ENCODE measurements around the gene OR7G1. TPM values are rescaled to one million over a fixed set of nuclear protein-coding genes. Genes with fewer than 3 reads are reported as not detected.

The OR7G1 gene
- total RNA-seq, 1 donor from 2014 or later: not detected

GRCh38 chr19:9130965-9131364 lies 15.4 kb upstream of the OR7G1 start:
- H3K36me3 ChIP-seq: no peaks in the 10 kb centered on the region
- DNase-seq: no peak
- H3K27ac ChIP-seq (replicated peaks): no peak overlapping the region
- no peaks in the 10 kb centered on the region for H3K9me3 ChIP-seq (replicated peaks)
- H3K27me3 ChIP-seq (ENCODE audit: low read depth): peaks cover 84% of the 10 kb centered on the region
- TF ChIP-seq CTCF (IDR thresholded peaks at IDR 0.05; ENCODE audit: borderline replicate concordance): no peak
- H3K4me1 ChIP-seq: no peaks in the 10 kb centered on the region
- intact Hi-C loops (cut with micrococcal nuclease): no loop called here
- no peak overlapping the region for H3K4me3 ChIP-seq

GRCh38 chr19:9128171-9128570 lies 12.6 kb upstream of the OR7G1 start:
- Histone ChIP-seq H3K27ac (replicated peaks) (no peak overlapping the region), H3K4me3 (no peak overlapping the region), H3K9me3 (replicated peaks) (no peaks in the 10 kb centered on the region), H3K27me3 (ENCODE audit: low read depth) (peaks cover 74% of the 10 kb centered on the region), H3K36me3 (no peaks in the 10 kb centered on the region), H3K4me1 (no peaks in the 10 kb centered on the region)
- no peak for DNase-seq
- no peak for TF ChIP-seq CTCF (IDR thresholded peaks at IDR 0.05; ENCODE audit: borderline replicate concordance)
- intact Hi-C loops (cut with micrococcal nuclease): no loop called here

- TF ChIP-seq CTCF (IDR thresholded peaks at IDR 0.05; ENCODE audit: borderline replicate concordance): no peak
- intact Hi-C loops (cut with micrococcal nuclease): no loop called here
- Histone ChIP-seq H3K27me3 (ENCODE audit: low read depth) (peaks cover 66% of the 10 kb centered on the region), H3K4me1 (no peaks in the 10 kb centered on the region), H3K27ac (replicated peaks) (no peak within 1 kb of the TSS), H3K9me3 (replicated peaks) (no peaks in the 10 kb centered on the region), H3K4me3 (no peak within 1 kb of the TSS), H3K36me3 (no peaks in the 10 kb centered on the region)
- no peak for DNase-seq
Measured at GRCh38 chr19:9126900-9127405, 11.4 kb upstream of the OR7G1 start, which contains the start of gene OR7G3. Gene OR7G3 (minus strand): TSS chr19:9126950. CDS start chr19:9126950, 0 bp downstream.

- peaks cover 89% of the 10 kb centered on the region for H3K27me3 ChIP-seq (ENCODE audit: low read depth)
- H3K9me3 ChIP-seq (replicated peaks): peaks cover 7% of the 10 kb centered on the region
- DNase-seq: no peak
- H3K36me3 ChIP-seq: no peaks in the 10 kb centered on the region
- intact Hi-C loops (cut with micrococcal nuclease): no loop called here
- no peaks in the 10 kb centered on the region for H3K4me1 ChIP-seq
- H3K27ac ChIP-seq (replicated peaks): no peak overlapping the region
- H3K4me3 ChIP-seq: no peak overlapping the region
- TF ChIP-seq CTCF (IDR thresholded peaks at IDR 0.05; ENCODE audit: borderline replicate concordance): no peak
Measured at GRCh38 chr19:9116547-9116946, 984 bp upstream of the OR7G1 start.

- TF ChIP-seq CTCF (IDR thresholded peaks at IDR 0.05; ENCODE audit: borderline replicate concordance): no peak
- DNase-seq: no peak
- H3K27ac ChIP-seq (replicated peaks): no peak overlapping the region
Measured at GRCh38 chr19:9109959-9110358, 5.6 kb downstream of the OR7G1 start.

More at GRCh38 chr19:9109959-9110358, 5.6 kb downstream of the OR7G1 start:
- Histone ChIP-seq H3K4me3 (no peak overlapping the region), H3K36me3 (no peaks in the 10 kb centered on the region), H3K9me3 (replicated peaks) (no peaks in the 10 kb centered on the region), H3K4me1 (no peaks in the 10 kb centered on the region), H3K27me3 (ENCODE audit: low read depth) (peaks cover 97% of the 10 kb centered on the region)
- intact Hi-C loops (cut with micrococcal nuclease): no loop called here
